HepG2 (cell line): ENCODE measurements around the gene PGC. TPM values are rescaled to one million over a fixed set of nuclear protein-coding genes. Genes with fewer than 3 reads are reported as not detected.

Experiments
- ATF2 ChIP-seq: sonication (generic); formaldehyde crosslinking; IDR thresholded peaks from 2 replicates; pipeline ENCODE4 v1.4.0; 2020; ENCODE audit warnings: missing genetic modification reagents
- ELF3 ChIP-seq: IDR thresholded peaks from 2 replicates; pipeline ENCODE4 v1.6.1; 2016; ENCODE audit warnings: missing genetic modification reagents, missing compliant biosample characterization
- FOXO4 ChIP-seq: sonication (generic); formaldehyde crosslinking; conservative IDR thresholded peaks from 2 replicates; pipeline ENCODE4 v1.8.1; 2023; ENCODE audit warnings: missing genetic modification reagents
- HMG20A ChIP-seq: IDR thresholded peaks from 2 replicates; pipeline ENCODE4 v1.6.1; 2016; ENCODE audit warnings: borderline replicate concordance
- HNRNPK ChIP-seq: fragments of 200-400 bp; formaldehyde crosslinking; IDR thresholded peaks from 2 replicates; pipeline ENCODE4 v1.6.1; 2018; ENCODE audit warnings: low read length, low read depth, moderate library complexity, mild to moderate bottlenecking; ENCODE audit not compliant: poor library complexity, severe bottlenecking
- MEIS2 ChIP-seq: sonication (generic); formaldehyde crosslinking; IDR thresholded peaks from 2 replicates; pipeline ENCODE4 v1.9.0; 2021; ENCODE audit warnings: mild to moderate bottlenecking, missing genetic modification reagents
- MXI1 ChIP-seq: IDR thresholded peaks from 3 replicates; pipeline ENCODE4 v1.6.1; 2012; ENCODE audit warnings: low read depth, low read length, inconsistent platforms, borderline replicate concordance
- NFATC3 ChIP-seq: sonication (generic); formaldehyde crosslinking; IDR thresholded peaks from 2 replicates; pipeline ENCODE4 v1.5.1; 2020; ENCODE audit warnings: mild to moderate bottlenecking, missing genetic modification reagents
- NFRKB ChIP-seq: fragments of 450-650 bp; IDR thresholded peaks from 2 replicates; pipeline ENCODE4 v1.6.1; 2017
- PLRG1 ChIP-seq: fragments of 450-650 bp; conservative IDR thresholded peaks from 2 replicates; pipeline ENCODE4 v1.6.1; 2016
- RARA ChIP-seq: IDR thresholded peaks from 2 replicates; pipeline ENCODE4 v1.6.1; 2016; ENCODE audit warnings: missing genetic modification reagents, missing compliant biosample characterization
- RFXAP ChIP-seq: sonication (generic); formaldehyde crosslinking; IDR thresholded peaks from 2 replicates; pipeline ENCODE4 v1.4.0; 2020; ENCODE audit warnings: missing genetic modification reagents, borderline replicate concordance
- SMAD3 ChIP-seq: sonication (generic); formaldehyde crosslinking; IDR thresholded peaks from 2 replicates; pipeline ENCODE4 v1.4.0; 2020; ENCODE audit warnings: missing genetic modification reagents
- TOPORS ChIP-seq: sonication (generic); formaldehyde crosslinking; IDR thresholded peaks from 2 replicates; pipeline ENCODE4 v1.8.0; 2023; ENCODE audit warnings: mild to moderate bottlenecking, missing genetic modification reagents
- ZBTB38 ChIP-seq: sonication (generic); formaldehyde crosslinking; IDR thresholded peaks from 2 replicates; pipeline ENCODE4 v1.5.1; 2020; ENCODE audit warnings: mild to moderate bottlenecking, missing genetic modification reagents
- ZHX1 ChIP-seq: sonication (generic); formaldehyde crosslinking; IDR thresholded peaks from 2 replicates; pipeline ENCODE4 v1.8.1; 2022; ENCODE audit warnings: low read depth, mild to moderate bottlenecking, missing genetic modification reagents
- ZNF646 ChIP-seq: sonication (generic); formaldehyde crosslinking; IDR thresholded peaks from 2 replicates; pipeline ENCODE4 v1.9.0; 2021; ENCODE audit warnings: mild to moderate bottlenecking, missing genetic modification reagents
- ZNF674 ChIP-seq: sonication (generic); formaldehyde crosslinking; IDR thresholded peaks from 2 replicates; pipeline ENCODE4 v1.5.0; 2020; ENCODE audit warnings: low read depth, mild to moderate bottlenecking, missing genetic modification reagents
- ZNF746 ChIP-seq: sonication (generic); formaldehyde crosslinking; IDR thresholded peaks from 2 replicates; pipeline ENCODE4 v1.8.0; 2022; ENCODE audit warnings: mild to moderate bottlenecking, missing genetic modification reagents
- ZSCAN20 ChIP-seq: sonication (generic); formaldehyde crosslinking; IDR thresholded peaks from 2 replicates; pipeline ENCODE4 v1.4.0; 2020; ENCODE audit warnings: missing genetic modification reagents, mild to moderate bottlenecking, borderline replicate concordance
- polyA plus RNA-seq, 8 experiments: library from polyadenylated mRNA; depleted of rRNA in 3 of 8; stranded (reverse) in 7 of 8; unstranded in 1 of 8; fragments of >200 nt; fragmentation: Illumina TruSeq in 4 of 8; extraction: Trizol in 4 of 8; gene quantifications; 2 replicates each; pipeline versions ENCODE4 v1.2.1 to v1.2.3, GENCODE V29; 2011 to 2016; ENCODE audit warnings: low read depth in 4 of 8, missing spikeins in 1 of 8, mixed read lengths in 1 of 8; ENCODE audit not compliant: insufficient read depth in 1 of 8
- total RNA-seq, 5 experiments: library from RNA; depleted of rRNA; stranded (reverse); fragments of >200 nt; fragmentation: Illumina TruSeq; extraction: Trizol; gene quantifications; 2 replicates each; pipeline ENCODE4 v1.2.3, GENCODE V29; 2016; ENCODE audit warnings: low read depth in 1 of 5

Gene PGC
- total and polyA plus RNA-seq, 2 of the 13 experiments (the other 11 are each of a cell fraction or from before 2014, with no cell fraction given) = 426 to 502 TPM

- TF ChIP-seq ZHX1 (CRISPR knock-in tag) (no peak), ZBTB38 (CRISPR knock-in tag) (no peak), ZSCAN20 (CRISPR knock-in tag) (no peak), MEIS2 (CRISPR knock-in tag) (no peak), PLRG1 (no peak), ZNF674 (CRISPR knock-in tag) (no peak), NFRKB (no peak), RARA (peak; percentile 33; the same call in 1 of the 2 replicates), ZNF746 (CRISPR knock-in tag) (no peak), FOXO4 (CRISPR knock-in tag) (0 out of 2 replicates have a peak, but pooled peaks have one; percentile 41), ELF3 (CRISPR knock-in tag) (no peak), ZNF646 (CRISPR knock-in tag) (no peak), HNRNPK (no peak), RFXAP (CRISPR knock-in tag) (peak; percentile 48; the same call in 1 of the 2 replicates), MXI1 (no peak), SMAD3 (CRISPR knock-in tag) (no peak), ATF2 (CRISPR knock-in tag) (0 out of 2 replicates have a peak, but pooled peaks have one; percentile 4), TOPORS (CRISPR knock-in tag) (no peak), NFATC3 (CRISPR knock-in tag) (no peak), HMG20A (CRISPR knock-in tag) (no peak)
These were observed 8.2 kb downstream of the PGC start (continued) for GRCh38 chr6:41739041-41739440.
